Measurements from ENCODE around the gene GLA.

The GLA gene

DNA sequence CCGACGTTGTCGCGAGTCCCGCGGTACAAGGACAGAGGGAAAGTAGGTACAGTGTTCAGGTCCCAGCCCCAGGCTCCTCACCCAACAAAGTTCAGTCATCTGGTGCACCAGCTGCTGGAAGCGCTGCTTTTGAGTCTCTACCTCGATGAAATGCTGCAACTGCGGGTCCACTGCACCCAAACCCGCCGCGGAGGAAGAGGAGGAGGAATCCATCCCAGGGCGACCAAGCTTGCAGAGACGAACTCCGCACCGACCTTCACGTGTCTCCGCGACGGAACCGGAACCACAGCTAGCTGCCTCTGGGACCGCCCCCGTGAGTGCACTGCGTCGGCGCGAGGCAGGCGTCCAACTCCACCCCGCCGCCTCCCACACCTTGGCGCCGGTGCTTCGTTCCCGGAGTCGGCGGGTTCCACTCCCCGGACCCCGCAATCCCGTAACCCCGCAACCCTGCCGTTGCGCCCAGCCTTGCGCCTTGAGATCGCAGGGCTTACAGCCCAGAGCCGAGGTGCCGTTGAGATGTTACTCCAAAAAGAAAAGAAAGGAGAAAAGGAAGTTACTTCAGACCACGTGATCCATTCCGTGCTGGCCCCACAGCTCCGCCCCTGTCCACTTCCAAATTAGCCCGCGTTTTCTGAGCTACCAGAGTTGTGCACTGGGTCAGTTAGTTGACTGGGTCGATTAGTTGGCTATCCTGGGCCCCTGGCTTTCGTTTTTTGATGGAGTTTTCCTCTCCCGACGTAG lies 59.1 kb downstream of the GLA start, which contains the start of gene TIMM8A:
Gene TIMM8A (minus strand): TSS at position 291 of the 741 bp plus-strand sequence. CDS start 78 bp downstream, at position 213.
- DNase-seq = peak; percentile 88

GRCh38 chrX:101347859-101348451 lies 59.8 kb downstream of the GLA start:
- no peak for DNase-seq
